ENCODE data around the gene RECQL5. TPM values are rescaled to one million over a fixed set of nuclear protein-coding genes. Genes with fewer than 3 reads are reported as not detected.

RECQL5 gene
- polyA plus RNA-seq, 1 of the 3 experiments (the other 2 are of a cell fraction), result 25.3 TPM

GRCh38 chr17:75706042-75706728, 39.2 kb upstream of the RECQL5 start:
- H3K9me2 ChIP-seq, result no peaks in the 10 kb centered on the region
- H3K27ac ChIP-seq (ENCODE audit: low read depth in 2 of 2, low read length in 1 of 2), result peak overlapping the region in 1 of 2 experiments; percentile 7; a peak in 1 of 4 replicates
- H3K4me1 ChIP-seq (ENCODE audit: control insufficient read depth in 1 of 2, insufficient read depth in 2 of 2, low read depth in 1 of 2, low read length in 1 of 2), result peaks cover 0 to 20% of the 10 kb centered on the region in 2 experiments; a peak in 3 of 4 replicates
- no peak for TF ChIP-seq SIN3A (IDR thresholded peaks at IDR 0.05; ENCODE audit: borderline replicate concordance, low read depth, low read length)
- no peak for TF ChIP-seq SMC3 (IDR thresholded peaks at IDR 0.05; ENCODE audit: low read depth, low read length)
- TF ChIP-seq ELF1 (IDR thresholded peaks at IDR 0.05), result no peak
- no peak for TF ChIP-seq FOXJ3 (CRISPR knock-in tag; IDR thresholded peaks at IDR 0.05)
- no peak for TF ChIP-seq MXI1 (IDR thresholded peaks at IDR 0.05; ENCODE audit: low read depth, low read length)
- no peak for TF ChIP-seq PBX3 (IDR thresholded peaks at IDR 0.05)
- TF ChIP-seq GABPA (IDR thresholded peaks at IDR 0.05; ENCODE audit: low read depth), result no peak
- no peak for TF ChIP-seq MEF2A (IDR thresholded peaks at IDR 0.05; ENCODE audit: borderline replicate concordance, low read depth)
- H3K27me3 ChIP-seq (ENCODE audit: insufficient read depth), result no peaks in the 10 kb centered on the region
- CTCF ChIA-PET, result interaction anchor here (0.6 to 5.2 kb wide), 8 partner anchors 10 to 73 kb away, joined by 3 to 25 read pairs (median 6); partner anchors contain the start of gene SMIM5
- H3F3A ChIP-seq (replicated peaks; ENCODE audit: insufficient read depth), result peaks cover 29% of the 10 kb centered on the region
- no peak overlapping the region for H3K4me3 ChIP-seq (ENCODE audit: low read depth in 2 of 2, low read length in 1 of 2)
- no peak overlapping the region; the same call in 1 of the 2 replicates for H3K4me2 ChIP-seq
- no peak overlapping the region for H3K9ac ChIP-seq
- POLR2A ChIA-PET, result interaction anchor here (1.1 kb wide), 1 partner anchor 17 kb away, joined by 3 read pairs; no protein-coding TSS in a partner anchor
- no peaks in the 10 kb centered on the region for H3K9me3 ChIP-seq
- DNase-seq, result no peak
- peaks cover 3% of the 10 kb centered on the region; the same call in 1 of the 2 replicates for H4K20me1 ChIP-seq (ENCODE audit: insufficient read depth)
- WGBS (ENCODE audit: low lambda C conversion rate), result 97% methylated on average over 18 of the region's 20 CpGs
- peaks cover 5% of the 10 kb centered on the region; the same call in 1 of the 2 replicates for H3K79me2 ChIP-seq (ENCODE audit: insufficient read depth)
- no peak overlapping the region for H2AFZ ChIP-seq (ENCODE audit: low read depth)
- peaks cover 41 to 71% of the 10 kb centered on the region in 2 experiments for H3K36me3 ChIP-seq (replicated peaks in 1 of 2; ENCODE audit: control insufficient read depth in 1 of 2, insufficient read depth in 2 of 2, low read length in 1 of 2)

GRCh38 chr17:75704963-75705875, 38.3 kb upstream of the RECQL5 start:
- no peak for TF ChIP-seq JUND (IDR thresholded peaks at IDR 0.05)
- no peak for TF ChIP-seq RAD21 (IDR thresholded peaks at IDR 0.05; ENCODE audit: low read length)
- TF ChIP-seq REST (IDR thresholded peaks at IDR 0.05; ENCODE audit: low read depth, low read length), result no peak
- TF ChIP-seq RCOR1 (IDR thresholded peaks at IDR 0.05; ENCODE audit: low read length), result no peak
- H3F3A ChIP-seq (replicated peaks; ENCODE audit: insufficient read depth), result peaks cover 22% of the 10 kb centered on the region
- H2AFZ ChIP-seq (ENCODE audit: low read depth), result no peak overlapping the region
- no peaks in the 10 kb centered on the region for H3K9me2 ChIP-seq
- H3K9ac ChIP-seq, result no peak overlapping the region
- no peak overlapping the region for H3K27ac ChIP-seq (ENCODE audit: low read depth in 2 of 2, low read length in 1 of 2)
- peaks cover 3% of the 10 kb centered on the region; the same call in 1 of the 2 replicates for H4K20me1 ChIP-seq (ENCODE audit: insufficient read depth)
- ChIA-PET POLR2A (interaction anchor here (1.1 kb wide), 1 partner anchor 16 kb away, joined by 3 read pairs; no protein-coding TSS in a partner anchor), CTCF (interaction anchor here (0.6 to 5.2 kb wide), 10 partner anchors 9 to 72 kb away, joined by 3 to 25 read pairs (median 6); partner anchors contain the start of genes ITGB4 and SMIM5)
- H3K36me3 ChIP-seq (replicated peaks in 1 of 2; ENCODE audit: control insufficient read depth in 1 of 2, insufficient read depth in 2 of 2, low read length in 1 of 2), result peaks cover 47 to 80% of the 10 kb centered on the region in 2 experiments
- no peak overlapping the region for H3K4me3 ChIP-seq (ENCODE audit: low read depth in 2 of 2, low read length in 1 of 2)
- no peak for DNase-seq
- no peak overlapping the region for H3K4me2 ChIP-seq
- peaks cover 7 to 25% of the 10 kb centered on the region in 2 experiments; a peak in 3 of 4 replicates for H3K4me1 ChIP-seq (ENCODE audit: control insufficient read depth in 1 of 2, insufficient read depth in 2 of 2, low read depth in 1 of 2, low read length in 1 of 2)
- 89% methylated on average over 20 of the region's 27 CpGs for WGBS (ENCODE audit: low lambda C conversion rate)
- no peaks in the 10 kb centered on the region for H3K27me3 ChIP-seq (ENCODE audit: insufficient read depth)
- H3K9me3 ChIP-seq, result no peaks in the 10 kb centered on the region
- peaks cover 5% of the 10 kb centered on the region; the same call in 1 of the 2 replicates for H3K79me2 ChIP-seq (ENCODE audit: insufficient read depth)
